ENCODE data around the gene RCSD1.
A peak's percentile ranks its signal among the peaks of the same experiment; 100 is the strongest.

RCSD1 gene

GRCh38 chr1:167628741-167629515 is 1.1 kb upstream of the RCSD1 start:
- DNase-seq (ENCODE audit: insufficient read length, low spot score) (no peak), FAIRE-seq (peak; percentile 83)
- TF ChIP-seq POLR2AphosphoS5 (IDR thresholded peaks at IDR 0.05; ENCODE audit: low read depth, low read length), result no peak
- no peak for TF ChIP-seq SPI1 (IDR thresholded peaks at IDR 0.05; ENCODE audit: low read depth, low read length)
- TF ChIP-seq TAF1 (IDR thresholded peaks at IDR 0.05; ENCODE audit: low read depth, low read length), result no peak
- TF ChIP-seq POLR2A (IDR thresholded peaks at IDR 0.05; ENCODE audit: low read depth, low read length), result no peak
- TF ChIP-seq PAX5 (IDR thresholded peaks at IDR 0.05; ENCODE audit: insufficient read depth, low read length, severe bottlenecking), result no peak
- no peak for TF ChIP-seq POU2F2 (IDR thresholded peaks at IDR 0.05; ENCODE audit: low read depth, low read length)

GRCh38 chr1:167630568-167631385 is 745 bp downstream of the RCSD1 start:
- no peak for DNase-seq (ENCODE audit: insufficient read length, low spot score)
- peak; percentile 59 for TF ChIP-seq SPI1 (IDR thresholded peaks at IDR 0.05; ENCODE audit: low read depth, low read length)
- peak; percentile 62; the same call in 1 of the 2 replicates for TF ChIP-seq TAF1 (IDR thresholded peaks at IDR 0.05; ENCODE audit: low read depth, low read length)
- no peak for TF ChIP-seq POU2F2 (IDR thresholded peaks at IDR 0.05; ENCODE audit: low read depth, low read length)
- TF ChIP-seq PAX5 (IDR thresholded peaks at IDR 0.05; ENCODE audit: insufficient read depth, low read length, severe bottlenecking), result no peak
- TF ChIP-seq POLR2AphosphoS5 (IDR thresholded peaks at IDR 0.05; ENCODE audit: low read depth, low read length), result peak; percentile 47
- TF ChIP-seq POLR2A (IDR thresholded peaks at IDR 0.05; ENCODE audit: low read depth, low read length), result peak; percentile 51; the same call in 1 of the 2 replicates
- FAIRE-seq, result peak; percentile 74

GRCh38 chr1:167631386-167631935 is 1.4 kb downstream of the RCSD1 start:
- no peak for TF ChIP-seq POLR2AphosphoS5 (IDR thresholded peaks at IDR 0.05; ENCODE audit: low read depth, low read length)
- no peak for TF ChIP-seq POU2F2 (IDR thresholded peaks at IDR 0.05; ENCODE audit: low read depth, low read length)
- no peak for TF ChIP-seq PAX5 (IDR thresholded peaks at IDR 0.05; ENCODE audit: insufficient read depth, low read length, severe bottlenecking)
- no peak for TF ChIP-seq POLR2A (IDR thresholded peaks at IDR 0.05; ENCODE audit: low read depth, low read length)
- no peak; the same call in 1 of the 2 replicates for TF ChIP-seq TAF1 (IDR thresholded peaks at IDR 0.05; ENCODE audit: low read depth, low read length)
- no peak for TF ChIP-seq SPI1 (IDR thresholded peaks at IDR 0.05; ENCODE audit: low read depth, low read length)
- DNase-seq (ENCODE audit: insufficient read length, low spot score) (no peak), FAIRE-seq (no peak)

DNA sequence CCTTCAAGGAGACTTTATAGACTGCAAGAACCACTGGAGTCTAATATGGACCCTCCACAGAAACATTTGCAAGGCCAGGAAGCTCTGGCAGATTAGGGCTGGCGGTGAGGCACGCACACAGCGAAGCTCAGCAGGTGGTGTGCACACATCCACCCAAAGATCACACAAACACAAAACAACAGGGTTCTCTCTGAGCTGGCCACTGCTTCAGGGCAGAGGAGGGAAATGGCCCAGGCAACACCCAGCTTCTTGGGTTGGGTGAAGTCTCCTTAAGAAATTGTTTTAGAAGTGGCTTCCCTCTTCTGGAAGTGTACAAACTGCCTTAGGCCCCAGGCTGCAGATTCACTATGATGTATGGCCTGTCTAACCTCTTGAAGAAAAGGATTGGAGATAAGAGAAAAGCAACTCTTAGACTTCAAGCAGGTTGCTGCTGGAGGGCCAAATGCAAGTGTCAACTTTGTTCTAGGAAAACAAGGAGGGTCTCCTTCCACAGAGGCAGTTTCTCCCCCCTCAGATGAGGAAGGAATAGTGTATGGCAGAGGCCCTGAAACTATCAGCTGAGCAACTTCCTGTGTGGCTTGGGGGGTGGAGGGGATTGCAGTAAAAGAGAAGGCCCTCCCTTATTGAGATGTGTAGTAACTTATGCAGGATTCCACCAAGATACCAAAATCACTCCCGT is 2.0 kb downstream of the RCSD1 start:
- FAIRE-seq (peak; percentile 80), DNase-seq (ENCODE audit: insufficient read length, low spot score) (no peak)
- TF ChIP-seq SPI1 (IDR thresholded peaks at IDR 0.05; ENCODE audit: low read depth, low read length) (0 out of 2 replicates have a peak, but pooled peaks have one; percentile 10), PAX5 (IDR thresholded peaks at IDR 0.05; ENCODE audit: insufficient read depth, low read length, severe bottlenecking) (no peak)

DNA sequence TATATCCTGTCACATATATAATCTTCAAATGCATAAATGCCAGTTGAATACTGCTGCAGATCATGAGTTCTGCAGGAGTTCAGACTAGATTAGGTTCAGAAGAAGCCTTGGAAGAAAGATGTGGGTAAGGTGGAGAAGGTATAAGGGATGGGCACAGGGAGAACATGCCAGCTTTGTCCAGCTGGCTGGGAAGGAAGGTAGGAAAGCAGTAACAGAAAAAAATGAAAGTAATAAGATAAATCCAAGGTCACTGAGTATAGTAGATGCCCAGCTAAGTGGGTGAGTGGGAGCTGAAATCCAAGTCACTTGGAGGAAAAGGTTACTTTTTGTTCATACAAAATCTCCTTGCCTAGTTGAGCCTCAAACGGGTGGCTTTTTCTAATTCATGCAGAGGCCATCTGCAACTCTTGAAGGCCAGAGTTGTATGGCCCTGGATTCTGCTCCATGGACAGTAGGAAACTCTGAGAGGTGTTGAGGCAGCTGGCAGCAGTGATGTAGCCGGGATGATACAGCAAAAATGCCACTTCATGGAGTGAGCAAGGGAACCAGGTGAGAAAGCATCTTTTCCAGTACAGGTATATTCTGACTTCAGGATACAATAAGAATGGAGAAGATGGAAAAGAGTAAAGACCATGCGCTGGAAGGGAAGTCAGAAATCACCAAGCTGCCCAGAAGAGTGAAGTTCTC is 3.4 kb downstream of the RCSD1 start:
- TF ChIP-seq POLR2A (IDR thresholded peaks at IDR 0.05; ENCODE audit: low read depth, low read length), result no peak
- TF ChIP-seq PAX5 (IDR thresholded peaks at IDR 0.05; ENCODE audit: insufficient read depth, low read length, severe bottlenecking), result no peak
- TF ChIP-seq TAF1 (IDR thresholded peaks at IDR 0.05; ENCODE audit: low read depth, low read length), result no peak
- TF ChIP-seq SPI1 (IDR thresholded peaks at IDR 0.05; ENCODE audit: low read depth, low read length), result no peak
- no peak for TF ChIP-seq POLR2AphosphoS5 (IDR thresholded peaks at IDR 0.05; ENCODE audit: low read depth, low read length)
- no peak for TF ChIP-seq POU2F2 (IDR thresholded peaks at IDR 0.05; ENCODE audit: low read depth, low read length)
- FAIRE-seq, result peak; percentile 58
- no peak for DNase-seq (ENCODE audit: insufficient read length, low spot score)

GRCh38 chr1:167634435-167634834 is 4.4 kb downstream of the RCSD1 start:
- TF ChIP-seq TAF1 (IDR thresholded peaks at IDR 0.05; ENCODE audit: low read depth, low read length) (no peak), SPI1 (IDR thresholded peaks at IDR 0.05; ENCODE audit: low read depth, low read length) (no peak), POU2F2 (IDR thresholded peaks at IDR 0.05; ENCODE audit: low read depth, low read length) (no peak), POLR2AphosphoS5 (IDR thresholded peaks at IDR 0.05; ENCODE audit: low read depth, low read length) (no peak), POLR2A (IDR thresholded peaks at IDR 0.05; ENCODE audit: low read depth, low read length) (no peak), PAX5 (IDR thresholded peaks at IDR 0.05; ENCODE audit: insufficient read depth, low read length, severe bottlenecking) (no peak)
- no peak for FAIRE-seq
- DNase-seq (ENCODE audit: insufficient read length, low spot score), result no peak

- DNase-seq (ENCODE audit: insufficient read length, low spot score) (no peak), FAIRE-seq (no peak)
- TF ChIP-seq TAF1 (IDR thresholded peaks at IDR 0.05; ENCODE audit: low read depth, low read length) (no peak), SPI1 (IDR thresholded peaks at IDR 0.05; ENCODE audit: low read depth, low read length) (no peak), POLR2A (IDR thresholded peaks at IDR 0.05; ENCODE audit: low read depth, low read length) (no peak), POU2F2 (IDR thresholded peaks at IDR 0.05; ENCODE audit: low read depth, low read length) (no peak), POLR2AphosphoS5 (IDR thresholded peaks at IDR 0.05; ENCODE audit: low read depth, low read length) (no peak), PAX5 (IDR thresholded peaks at IDR 0.05; ENCODE audit: insufficient read depth, low read length, severe bottlenecking) (no peak)
These were observed 5.2 kb downstream of the RCSD1 start for GRCh38 chr1:167635156-167635648.

DNA sequence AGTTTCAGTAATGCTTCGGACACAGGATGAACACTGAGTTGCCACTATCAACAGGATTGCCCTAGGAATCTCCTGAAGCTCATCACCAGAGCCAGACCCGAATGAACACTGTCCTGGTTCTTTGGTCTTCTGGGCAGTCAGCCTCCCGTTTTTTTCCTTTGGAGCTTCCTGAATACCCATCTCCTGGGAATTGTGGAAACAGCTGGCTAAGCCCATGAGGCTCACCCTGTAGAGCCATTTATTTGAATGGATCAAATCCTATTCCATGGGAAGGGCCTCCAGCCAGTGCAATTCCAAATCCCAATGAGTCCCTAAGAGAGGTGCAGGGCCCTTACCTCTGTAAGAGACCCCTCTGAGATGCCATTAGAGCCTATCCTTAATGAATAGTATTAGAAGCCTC is 5.9 kb downstream of the RCSD1 start:
- DNase-seq (ENCODE audit: insufficient read length, low spot score), result no peak
- TF ChIP-seq TAF1 (IDR thresholded peaks at IDR 0.05; ENCODE audit: low read depth, low read length) (no peak), PAX5 (IDR thresholded peaks at IDR 0.05; ENCODE audit: insufficient read depth, low read length, severe bottlenecking) (no peak), POU2F2 (IDR thresholded peaks at IDR 0.05; ENCODE audit: low read depth, low read length) (no peak), POLR2A (IDR thresholded peaks at IDR 0.05; ENCODE audit: low read depth, low read length) (no peak), SPI1 (IDR thresholded peaks at IDR 0.05; ENCODE audit: low read depth, low read length) (no peak), POLR2AphosphoS5 (IDR thresholded peaks at IDR 0.05; ENCODE audit: low read depth, low read length) (no peak)
- FAIRE-seq, result no peak

Measured in GM12891 (cell line).